ENCODE results near the gene CYP4A22.
"Not testable (repeated sequence)": the region's sequence is repeated elsewhere in the genome, so short reads cannot be mapped to it uniquely, and the experiment has no call there.

Gene CYP4A22

GRCh38 chr1:47137198-47137597, at the start of gene CYP4A22:
CYP4A22 (plus strand) TSS chr1:47137441; CDS start chr1:47137486, 45 bp downstream.
- H3K27ac ChIP-seq = no peak within 1 kb of the TSS
- TF ChIP-seq CTCF (conservative IDR thresholded peaks at IDR 0.05) = no peak
- no peak for TF ChIP-seq ZFX (IDR thresholded peaks at IDR 0.05)

- peak; percentile 70 for TF ChIP-seq CTCF (conservative IDR thresholded peaks at IDR 0.05)
- H3K27ac ChIP-seq = not testable (repeated sequence)
Measured at GRCh38 chr1:47089356-47089755, 47.9 kb upstream of the CYP4A22 start.

- H3K27ac ChIP-seq = not testable (repeated sequence)
- peak; percentile 75 for TF ChIP-seq CTCF (conservative IDR thresholded peaks at IDR 0.05)
Measured at GRCh38 chr1:47091476-47091875, 45.8 kb upstream of the CYP4A22 start.

GRCh38 chr1:47104816-47105215, 32.4 kb upstream of the CYP4A22 start:
- TF ChIP-seq CTCF (conservative IDR thresholded peaks at IDR 0.05) (no peak), ZFX (IDR thresholded peaks at IDR 0.05) (no peak)
- no peak overlapping the region for H3K27ac ChIP-seq

GRCh38 chr1:47106792-47107191, 30.4 kb upstream of the CYP4A22 start:
- H3K27ac ChIP-seq = no peak overlapping the region
- no peak for TF ChIP-seq CTCF (conservative IDR thresholded peaks at IDR 0.05)

- not testable (repeated sequence) for H3K27ac ChIP-seq
Measured at GRCh38 chr1:47107851-47108574, 29.2 kb upstream of the CYP4A22 start.

GRCh38 chr1:47109482-47109881, 27.8 kb upstream of the CYP4A22 start:
- H3K27ac ChIP-seq = not testable (repeated sequence)

GRCh38 chr1:47113178-47113577, 24.1 kb upstream of the CYP4A22 start:
- TF ChIP-seq ZFX (IDR thresholded peaks at IDR 0.05) (no peak), CTCF (conservative IDR thresholded peaks at IDR 0.05) (no peak)
- no peak overlapping the region for H3K27ac ChIP-seq

- H3K27ac ChIP-seq = not testable (repeated sequence)
Measured at GRCh38 chr1:47121039-47121438, 16.2 kb upstream of the CYP4A22 start.

- H3K27ac ChIP-seq = not testable (repeated sequence)
Measured at GRCh38 chr1:47124834-47125233, 12.4 kb upstream of the CYP4A22 start.

- not testable (repeated sequence) for H3K27ac ChIP-seq
Measured at GRCh38 chr1:47126997-47127396, 10.2 kb upstream of the CYP4A22 start.
